ENCODE results near the gene MIF4GD. TPM values are rescaled to one million over a fixed set of nuclear protein-coding genes. Genes with fewer than 3 reads are reported as not detected.
A peak's percentile ranks its signal among the peaks of the same experiment; 100 is the strongest.

MIF4GD gene
- total and polyA plus RNA-seq, 9 of the 15 experiments (the other 6 are each of a cell fraction or from before 2014, with no cell fraction given), result 11.8 to 63.8 (median 28.1) TPM

- TF ChIP-seq ZNF384 (IDR thresholded peaks at IDR 0.05; ENCODE audit: low read depth, low read length), result no peak
- TF ChIP-seq ID3 (CRISPR knock-in tag; IDR thresholded peaks at IDR 0.05), result no peak
- no peak; the same call in 1 of the 2 replicates for TF ChIP-seq ID3 (tag; IDR thresholded peaks at IDR 0.05)
- peak; percentile 1; the same call in 1 of the 2 replicates for TF ChIP-seq NR2C2 (CRISPR knock-in tag; IDR thresholded peaks at IDR 0.05)
- peak; percentile 79 for TF ChIP-seq NR2C2 (tag; IDR thresholded peaks at IDR 0.05)
- no peak for TF ChIP-seq FOXA3 (CRISPR knock-in tag; conservative IDR thresholded peaks at IDR 0.05 in 1 of 2, IDR thresholded peaks at IDR 0.05 in 1 of 2)
- no peak for TF ChIP-seq ZNF830 (CRISPR knock-in tag; IDR thresholded peaks at IDR 0.05)
- no peak for TF ChIP-seq EP300 (IDR thresholded peaks at IDR 0.05; ENCODE audit: low read length)
- TF ChIP-seq FOXK1 (CRISPR knock-in tag; IDR thresholded peaks at IDR 0.05; ENCODE audit: borderline replicate concordance), result no peak
- no peak for TF ChIP-seq RCOR1 (IDR thresholded peaks at IDR 0.05; ENCODE audit: borderline replicate concordance in 1 of 2, low read depth in 2 of 2, low read length in 2 of 2)
- peak; percentile 91; the same call in 1 of the 2 replicates for TF ChIP-seq FOXP4 (CRISPR knock-in tag; IDR thresholded peaks at IDR 0.05; ENCODE audit: borderline replicate concordance)
- no peak for TF ChIP-seq SFPQ (IDR thresholded peaks at IDR 0.05; ENCODE audit: low read depth, low read length)
- TF ChIP-seq BRCA1 (IDR thresholded peaks at IDR 0.05), result no peak
- TF ChIP-seq BRCA1 (CRISPR knock-in tag; IDR thresholded peaks at IDR 0.05), result no peak
- peak in 1 of 3 experiments; percentile 14; a peak in 2 of 6 replicates for TF ChIP-seq CTCF (IDR thresholded peaks at IDR 0.05 in 2 of 3, conservative IDR thresholded peaks at IDR 0.05 in 1 of 3; ENCODE audit: insufficient read depth in 2 of 3, low read depth in 1 of 3, low read length in 3 of 3)
- no peak for TF ChIP-seq SRSF1 (IDR thresholded peaks at IDR 0.05; ENCODE audit: low read depth, low read length)
- TF ChIP-seq GTF2B (IDR thresholded peaks at IDR 0.05; ENCODE audit: extremely low read depth, insufficient read length), result peak; percentile 27
- peak; percentile 67; the same call in 1 of the 2 replicates for TF ChIP-seq ETV1 (tag; conservative IDR thresholded peaks at IDR 0.05; ENCODE audit: low read depth)
These were observed 9.5 kb downstream of the MIF4GD start, which contains the start of the genes GGA3 and MRPS7 (continued) for GRCh38 chr17:75261336-75262111.

Data from K562 (cell line).